Adipocyte (in vitro differentiated cells): ENCODE data around the gene FHAD1.

ENCODE experiments used
- DNase-seq: peaks from one replicate; pipeline ENCODE4 v3.0.0-alpha.2; 2015; ENCODE audit warnings: low read depth
- H3K27me3 ChIP-seq: replicated peaks from 2 replicates; pipeline ENCODE4 v1.7.0; 2013; ENCODE audit warnings: mild to moderate bottlenecking, low read length, moderate library complexity; ENCODE audit not compliant: control insufficient read depth, insufficient read depth
- H3K36me3 ChIP-seq: 2 replicates; pipeline ENCODE4 v1.7.0; 2013; ENCODE audit warnings: low read length, mild to moderate bottlenecking, moderate library complexity; ENCODE audit not compliant: control insufficient read depth, insufficient read depth, severe bottlenecking
- H3K4me1 ChIP-seq: 2 replicates; pipeline ENCODE4 v1.7.0; 2013; ENCODE audit warnings: mild to moderate bottlenecking, low read length, moderate library complexity; ENCODE audit not compliant: control insufficient read depth, insufficient read depth
- H3K4me3 ChIP-seq: 2 replicates; pipeline ENCODE4 v1.7.0; 2013; ENCODE audit warnings: mild to moderate bottlenecking, low read length, moderate library complexity
- H3K9ac ChIP-seq: 2 replicates; pipeline ENCODE4 v1.7.0; 2013; ENCODE audit warnings: mild to moderate bottlenecking, low read length, moderate library complexity
- H3K9me3 ChIP-seq: 2 replicates; pipeline ENCODE4 v1.7.0; 2013; ENCODE audit warnings: mild to moderate bottlenecking, low read length, moderate library complexity; ENCODE audit not compliant: control insufficient read depth

FHAD1 gene

GRCh38 chr1:15220024-15220392, 27.0 kb upstream of the FHAD1 start:
- Histone ChIP-seq H3K9me3 (no peaks in the 10 kb centered on the region), H3K4me3 (no peak overlapping the region), H3K27me3 (peaks cover 26% of the 10 kb centered on the region), H3K9ac (no peak overlapping the region), H3K36me3 (no peaks in the 10 kb centered on the region), H3K4me1 (no peaks in the 10 kb centered on the region)
- DNase-seq: no peak

- Histone ChIP-seq H3K9me3 (no peaks in the 10 kb centered on the region), H3K9ac (no peak overlapping the region), H3K27me3 (peaks cover 27% of the 10 kb centered on the region), H3K4me1 (no peaks in the 10 kb centered on the region), H3K4me3 (no peak overlapping the region), H3K36me3 (no peaks in the 10 kb centered on the region)
- DNase-seq: no peak
Measured at GRCh38 chr1:15220825-15221431, 26.1 kb upstream of the FHAD1 start.

- no peak overlapping the region for H3K4me3 ChIP-seq
- DNase-seq: no peak
- no peak overlapping the region for H3K9ac ChIP-seq
- no peaks in the 10 kb centered on the region for H3K4me1 ChIP-seq
- H3K27me3 ChIP-seq: peaks cover 39% of the 10 kb centered on the region
- H3K9me3 ChIP-seq: no peaks in the 10 kb centered on the region
- no peaks in the 10 kb centered on the region for H3K36me3 ChIP-seq
Measured at GRCh38 chr1:15222653-15223303, 24.2 kb upstream of the FHAD1 start.

GRCh38 chr1:15224259-15224869, 22.7 kb upstream of the FHAD1 start:
- no peak for DNase-seq
- no peak overlapping the region for H3K9ac ChIP-seq
- no peaks in the 10 kb centered on the region for H3K36me3 ChIP-seq
- no peaks in the 10 kb centered on the region for H3K4me1 ChIP-seq
- peaks cover 39% of the 10 kb centered on the region for H3K27me3 ChIP-seq
- no peaks in the 10 kb centered on the region for H3K9me3 ChIP-seq
- H3K4me3 ChIP-seq: no peak overlapping the region

- H3K9me3 ChIP-seq: no peaks in the 10 kb centered on the region
- H3K4me1 ChIP-seq: no peaks in the 10 kb centered on the region
- H3K36me3 ChIP-seq: no peaks in the 10 kb centered on the region
- peaks cover 44% of the 10 kb centered on the region for H3K27me3 ChIP-seq
- no peak overlapping the region for H3K4me3 ChIP-seq
- H3K9ac ChIP-seq: no peak overlapping the region
- DNase-seq: no peak
Measured at GRCh38 chr1:15224974-15225373, 22.0 kb upstream of the FHAD1 start.

DNA sequence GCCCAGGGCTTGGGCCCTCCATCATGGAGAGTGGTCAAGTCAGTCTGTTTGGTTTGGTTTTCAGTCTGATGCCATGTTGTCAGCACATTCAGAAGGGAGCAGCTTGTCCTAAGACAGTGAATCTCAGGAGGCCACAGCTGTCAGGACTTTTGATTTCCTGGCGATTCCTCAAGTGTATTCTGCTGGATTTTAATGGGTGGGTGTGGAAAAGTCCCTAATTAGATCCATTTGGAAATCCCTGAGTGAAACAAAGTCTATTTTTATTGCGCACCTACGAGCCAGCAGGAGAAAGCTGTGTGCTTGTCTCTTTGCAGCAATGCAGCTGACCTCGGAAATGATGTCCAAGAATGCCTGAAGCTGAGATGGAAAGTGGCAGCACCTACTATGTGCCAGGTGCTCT, 21.6 kb upstream of the FHAD1 start:
- Histone ChIP-seq H3K4me1 (no peaks in the 10 kb centered on the region), H3K36me3 (no peaks in the 10 kb centered on the region), H3K27me3 (peaks cover 46% of the 10 kb centered on the region), H3K9ac (no peak overlapping the region), H3K9me3 (no peaks in the 10 kb centered on the region), H3K4me3 (no peak overlapping the region)
- no peak for DNase-seq

GRCh38 chr1:15226388-15227255, 20.4 kb upstream of the FHAD1 start:
- no peaks in the 10 kb centered on the region for H3K9me3 ChIP-seq
- H3K4me3 ChIP-seq: no peak overlapping the region
- peaks cover 48% of the 10 kb centered on the region for H3K27me3 ChIP-seq
- H3K9ac ChIP-seq: no peak overlapping the region
- DNase-seq: no peak
- H3K36me3 ChIP-seq: no peaks in the 10 kb centered on the region
- no peaks in the 10 kb centered on the region for H3K4me1 ChIP-seq

DNA sequence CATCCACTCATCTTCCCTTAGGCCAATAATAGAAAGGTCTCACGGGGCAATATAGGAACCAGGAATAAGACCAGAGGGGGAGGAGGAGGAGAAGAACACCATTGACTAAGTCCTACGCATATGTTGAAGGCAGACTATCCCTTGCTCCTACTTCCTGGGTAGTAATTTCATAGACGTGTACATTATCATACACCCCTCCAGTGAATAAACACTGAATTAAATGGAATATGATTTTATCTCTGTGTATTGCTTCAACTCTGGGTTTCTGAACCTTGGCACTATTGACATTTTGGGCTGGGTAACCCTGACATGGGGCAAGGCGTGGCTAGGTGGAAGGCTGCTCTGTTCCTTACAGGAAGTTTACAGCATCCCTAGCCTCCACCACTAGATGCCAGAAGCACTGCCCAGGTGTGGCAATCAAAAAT, 17.3 kb upstream of the FHAD1 start:
- Histone ChIP-seq H3K27me3 (peaks cover 31% of the 10 kb centered on the region), H3K9ac (no peak overlapping the region), H3K36me3 (no peaks in the 10 kb centered on the region), H3K4me1 (no peaks in the 10 kb centered on the region), H3K9me3 (no peaks in the 10 kb centered on the region), H3K4me3 (no peak overlapping the region)
- DNase-seq: no peak

DNA sequence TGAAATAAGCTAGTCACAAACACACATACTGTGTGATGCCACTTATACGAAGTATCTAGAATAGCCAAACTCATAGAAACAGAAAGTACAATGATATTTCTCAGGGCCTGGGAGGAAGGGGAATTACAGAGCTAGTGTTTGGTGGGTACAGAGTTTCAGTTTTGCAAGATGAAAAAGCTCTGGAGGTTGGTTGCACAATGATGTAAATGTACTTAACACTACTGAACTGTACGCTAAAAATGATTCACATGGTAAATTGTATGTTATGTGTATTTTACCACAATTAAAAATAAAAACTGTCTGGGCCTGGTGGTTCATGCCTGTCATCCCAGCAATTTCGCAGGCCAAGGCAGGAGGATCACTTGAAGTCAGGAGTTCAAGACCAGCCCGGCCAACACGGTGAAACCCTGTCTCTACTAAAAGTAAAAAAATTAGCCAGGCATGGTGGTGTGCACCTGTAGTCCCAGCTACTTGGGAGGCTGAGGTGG, 15.3 kb upstream of the FHAD1 start:
- no peaks in the 10 kb centered on the region for H3K9me3 ChIP-seq
- DNase-seq: no peak
- H3K4me3 ChIP-seq: no peak overlapping the region
- no peak overlapping the region for H3K9ac ChIP-seq
- no peaks in the 10 kb centered on the region for H3K4me1 ChIP-seq
- no peaks in the 10 kb centered on the region for H3K36me3 ChIP-seq
- peaks cover 32% of the 10 kb centered on the region for H3K27me3 ChIP-seq

DNA sequence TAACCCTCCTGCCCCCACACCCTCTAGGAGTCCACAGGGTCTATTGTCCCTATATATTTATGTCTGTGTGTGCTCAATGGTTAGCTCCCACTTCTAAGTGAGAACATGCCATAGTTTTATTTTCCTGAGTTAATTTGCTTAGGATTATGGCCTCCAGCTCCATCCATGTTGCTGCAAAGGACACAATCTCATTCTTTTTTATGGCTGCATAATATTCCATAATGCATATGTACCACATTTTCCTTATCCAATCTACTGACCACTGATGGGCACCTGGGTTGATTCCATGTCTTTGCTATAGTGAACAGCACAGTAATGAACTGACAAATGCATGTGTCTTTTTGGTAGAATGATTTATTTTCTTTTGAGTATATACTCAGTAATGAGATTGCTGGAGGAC, 13.3 kb upstream of the FHAD1 start:
- Histone ChIP-seq H3K9me3 (no peaks in the 10 kb centered on the region), H3K9ac (no peak overlapping the region), H3K36me3 (no peaks in the 10 kb centered on the region), H3K27me3 (peaks cover 36% of the 10 kb centered on the region), H3K4me3 (no peak overlapping the region), H3K4me1 (no peaks in the 10 kb centered on the region)
- no peak for DNase-seq

GRCh38 chr1:15236321-15236721, 10.7 kb upstream of the FHAD1 start:
- H3K9ac ChIP-seq: no peak overlapping the region
- no peaks in the 10 kb centered on the region for H3K9me3 ChIP-seq
- no peaks in the 10 kb centered on the region for H3K4me1 ChIP-seq
- H3K27me3 ChIP-seq: peaks cover 39% of the 10 kb centered on the region
- DNase-seq: no peak
- H3K4me3 ChIP-seq: no peak overlapping the region
- H3K36me3 ChIP-seq: no peaks in the 10 kb centered on the region
